T1000 (cell line): ENCODE results near the gene DNAJB8.

Source experiments
- DNase-seq: peaks from one replicate; lab custom pipeline; 2025; ENCODE audit warnings: mixed read lengths; lab: John Stamatoyannopoulos, UW

Gene DNAJB8

DNA sequence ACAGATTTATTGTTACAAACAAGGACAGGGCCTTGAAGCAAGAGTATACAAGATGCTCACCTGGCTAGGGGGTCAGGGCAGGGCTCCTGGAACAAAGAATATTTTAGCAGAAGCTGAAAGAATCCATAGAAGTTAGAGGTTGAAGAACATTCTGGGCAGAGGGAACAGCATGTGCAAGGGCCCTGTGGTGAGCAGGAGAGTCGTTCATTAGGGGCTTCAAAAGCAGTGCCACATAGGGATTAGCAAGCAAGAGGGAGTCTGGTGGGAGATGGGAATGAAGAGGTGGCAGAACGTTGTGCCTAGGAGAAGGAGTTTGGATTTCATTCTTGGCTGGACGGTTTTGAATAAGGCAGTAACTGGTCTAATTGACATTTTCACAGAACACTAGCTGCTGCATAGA is 22.9 kb downstream of the DNAJB8 start:
- DNase-seq = no peak

DNA sequence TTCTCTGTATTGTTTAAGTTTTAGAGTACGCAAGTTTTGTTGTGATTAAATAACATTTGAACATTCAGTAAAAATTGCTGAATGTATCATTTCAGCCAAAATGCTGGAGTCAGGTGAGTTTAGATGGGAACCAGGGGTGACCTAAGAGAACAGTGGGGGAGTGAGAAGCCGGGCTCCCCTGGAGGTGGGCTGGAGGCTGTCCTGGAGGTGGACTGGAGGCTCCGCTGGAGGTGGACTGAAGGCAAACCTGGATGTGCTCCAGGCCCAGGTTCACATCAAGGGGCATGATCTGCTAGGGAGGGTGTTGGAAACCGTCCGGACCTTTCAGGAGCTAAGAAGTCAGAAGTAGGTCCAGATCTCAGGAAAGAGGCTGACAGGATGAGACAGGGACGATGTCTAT is 23.7 kb downstream of the DNAJB8 start:
- DNase-seq = no peak

DNA sequence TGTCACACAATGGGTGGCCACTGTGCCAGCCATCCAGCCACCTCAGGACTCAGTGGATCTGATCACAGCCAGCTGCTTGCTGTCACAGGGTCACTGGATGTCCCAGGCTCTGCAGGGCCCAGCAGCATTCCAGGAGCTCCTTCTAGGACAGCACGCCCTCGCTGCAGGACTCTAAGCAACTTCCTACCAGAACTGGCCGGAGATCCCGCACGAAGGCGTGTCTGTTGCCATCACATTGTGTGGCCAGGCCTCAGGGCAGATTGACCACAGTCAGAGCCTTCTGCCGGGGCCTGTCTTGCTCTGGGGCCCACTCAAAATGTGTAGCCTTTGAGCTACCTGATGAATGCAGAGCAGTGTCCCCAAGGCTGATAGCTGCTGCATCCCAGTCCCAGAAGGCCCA is 24.6 kb downstream of the DNAJB8 start:
- DNase-seq = no peak

DNA sequence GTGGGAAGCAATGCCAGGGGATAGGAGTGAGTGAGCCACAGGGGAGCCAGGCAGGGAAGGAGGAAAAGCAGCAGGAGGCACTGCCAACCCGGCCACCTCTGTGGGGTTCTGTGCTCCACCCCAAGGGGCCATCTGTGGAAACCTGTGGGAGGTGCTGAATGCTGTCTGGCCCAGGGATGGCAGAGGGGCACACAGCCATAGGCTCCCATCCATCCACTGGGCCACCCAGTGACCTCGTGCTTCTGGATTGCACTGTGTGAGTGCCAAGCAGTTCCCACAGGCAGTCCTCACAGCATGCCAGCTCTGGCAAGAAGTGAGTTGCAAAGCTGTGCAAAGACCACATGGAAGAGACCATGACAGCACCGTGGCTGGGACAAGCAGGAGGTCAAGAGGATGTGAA is 27.5 kb downstream of the DNAJB8 start:
- peak; percentile 10 for DNase-seq

DNA sequence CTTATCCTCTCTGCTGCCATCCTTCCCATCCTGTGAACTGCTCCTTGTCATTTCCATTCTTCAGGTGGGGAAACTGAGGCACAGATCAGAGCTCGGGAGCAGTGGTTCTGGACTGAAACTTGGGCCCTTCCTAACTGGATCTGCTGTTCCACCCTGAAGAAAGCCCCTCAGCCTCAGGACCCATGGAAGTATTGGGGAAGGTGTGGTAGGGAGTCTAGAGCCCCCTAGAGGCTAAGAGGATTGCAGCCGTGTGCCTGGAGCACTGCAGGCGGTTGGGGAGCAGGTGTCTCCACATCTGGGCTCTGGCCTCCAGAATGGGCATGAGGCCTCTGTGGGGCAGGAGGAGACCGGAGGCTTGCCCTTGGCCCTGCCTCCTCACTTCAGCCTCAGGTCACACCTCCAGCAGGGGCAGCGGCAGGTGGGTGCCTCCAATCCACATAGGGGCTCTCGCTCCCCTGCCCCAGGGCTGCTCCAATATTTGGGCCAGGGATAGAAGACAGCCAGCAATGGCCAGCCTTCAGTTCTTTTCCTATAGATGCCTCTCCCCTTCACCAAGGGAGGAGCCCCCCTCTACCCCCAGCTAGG is 28.1 kb downstream of the DNAJB8 start:
- no peak for DNase-seq

DNA sequence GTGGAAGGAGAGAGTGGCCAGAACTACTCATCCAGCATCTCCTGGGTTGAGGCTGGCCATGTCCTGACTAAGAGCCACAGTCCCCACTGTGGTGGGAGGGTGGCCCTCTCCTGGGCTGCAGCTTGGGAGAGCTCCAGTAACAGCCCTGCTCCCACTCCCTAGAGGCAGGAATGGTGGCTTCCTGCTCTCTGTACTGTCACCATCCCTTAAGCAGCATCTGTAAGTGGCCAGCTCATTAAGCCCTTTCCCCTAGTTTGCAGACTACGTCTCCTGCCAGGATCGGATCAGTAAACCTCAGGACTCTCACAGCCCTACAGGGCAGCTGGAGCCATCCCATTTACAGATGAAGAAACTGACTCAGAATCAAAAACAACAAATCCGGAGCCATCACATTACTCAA is 30.5 kb downstream of the DNAJB8 start:
- DNase-seq = no peak

DNA sequence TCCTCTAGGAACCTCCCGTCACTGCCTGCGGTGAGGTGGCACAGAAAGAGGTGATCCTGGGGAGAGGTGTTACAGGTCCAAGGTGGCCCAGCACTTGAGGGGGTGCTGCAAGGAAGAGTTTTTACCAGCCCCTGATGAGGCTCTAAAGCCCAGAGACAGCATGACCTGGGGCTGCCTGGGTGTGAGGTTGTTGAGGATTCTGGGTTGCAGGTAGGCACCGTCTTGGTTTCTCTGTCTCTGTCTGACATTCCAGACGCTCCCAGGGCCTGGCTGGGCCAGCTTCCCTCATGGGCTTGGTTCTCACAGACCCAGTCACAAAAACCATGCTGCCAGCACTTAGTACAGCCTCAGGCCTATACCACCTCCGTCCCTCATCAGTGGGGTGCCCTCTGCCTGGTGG is 31.1 kb downstream of the DNAJB8 start:
- DNase-seq = no peak

DNA sequence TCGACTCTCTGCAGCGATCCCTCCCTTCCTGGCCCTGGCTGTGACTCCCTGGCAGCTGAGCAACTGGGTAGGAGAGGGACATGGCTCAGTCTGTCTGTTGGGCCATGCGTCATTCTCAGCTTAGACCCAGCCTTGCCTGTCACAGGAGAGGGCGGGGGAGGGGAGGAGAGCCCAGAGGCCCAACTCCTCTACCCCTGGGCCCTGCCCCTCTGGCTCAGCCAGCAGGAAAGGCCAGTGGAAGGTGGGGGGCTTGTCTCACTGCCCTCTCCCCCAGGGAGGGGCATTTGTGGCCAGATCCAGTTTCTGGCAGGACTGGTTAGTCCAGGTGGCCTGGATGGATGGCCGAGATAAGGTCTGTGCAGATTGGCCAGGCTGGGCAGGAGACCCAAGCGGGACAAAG is 31.6 kb downstream of the DNAJB8 start:
- no peak for DNase-seq

DNA sequence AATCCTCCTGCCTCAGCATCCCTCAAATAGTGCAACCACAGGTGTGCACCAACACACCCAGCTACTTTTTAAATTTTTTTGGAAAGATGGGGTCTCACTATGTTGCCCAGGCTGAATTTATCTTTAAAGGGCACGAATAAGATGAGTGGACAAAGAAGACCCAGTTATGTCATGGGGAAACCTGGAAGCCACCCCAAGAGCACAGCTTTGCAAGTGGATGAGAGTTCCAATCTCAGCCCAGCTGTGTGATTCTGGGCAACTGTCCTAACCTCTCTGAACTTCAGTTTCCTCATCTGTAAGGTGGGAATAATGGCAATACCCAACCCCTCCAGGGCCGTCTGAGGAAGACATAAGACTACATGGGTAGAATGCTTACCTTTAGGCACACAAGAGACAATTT is 32.2 kb downstream of the DNAJB8 start:
- no peak for DNase-seq

DNA sequence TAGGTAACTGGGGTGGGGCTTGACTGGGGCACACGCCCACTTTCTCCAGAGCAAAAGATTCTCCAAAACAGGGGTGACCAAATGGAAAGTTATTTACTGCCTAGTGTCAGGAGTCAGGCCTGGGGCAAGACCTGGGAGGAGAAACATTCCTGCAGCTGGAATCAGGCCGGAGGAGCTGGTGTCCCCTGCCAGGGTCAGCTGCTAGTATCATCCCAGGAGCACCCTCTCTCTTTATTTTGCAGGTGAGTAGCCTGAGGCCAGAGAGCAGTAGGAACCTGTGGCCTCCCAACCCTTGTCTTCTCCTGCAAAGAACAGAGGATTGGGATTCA is 32.9 kb downstream of the DNAJB8 start:
- no peak for DNase-seq

DNA sequence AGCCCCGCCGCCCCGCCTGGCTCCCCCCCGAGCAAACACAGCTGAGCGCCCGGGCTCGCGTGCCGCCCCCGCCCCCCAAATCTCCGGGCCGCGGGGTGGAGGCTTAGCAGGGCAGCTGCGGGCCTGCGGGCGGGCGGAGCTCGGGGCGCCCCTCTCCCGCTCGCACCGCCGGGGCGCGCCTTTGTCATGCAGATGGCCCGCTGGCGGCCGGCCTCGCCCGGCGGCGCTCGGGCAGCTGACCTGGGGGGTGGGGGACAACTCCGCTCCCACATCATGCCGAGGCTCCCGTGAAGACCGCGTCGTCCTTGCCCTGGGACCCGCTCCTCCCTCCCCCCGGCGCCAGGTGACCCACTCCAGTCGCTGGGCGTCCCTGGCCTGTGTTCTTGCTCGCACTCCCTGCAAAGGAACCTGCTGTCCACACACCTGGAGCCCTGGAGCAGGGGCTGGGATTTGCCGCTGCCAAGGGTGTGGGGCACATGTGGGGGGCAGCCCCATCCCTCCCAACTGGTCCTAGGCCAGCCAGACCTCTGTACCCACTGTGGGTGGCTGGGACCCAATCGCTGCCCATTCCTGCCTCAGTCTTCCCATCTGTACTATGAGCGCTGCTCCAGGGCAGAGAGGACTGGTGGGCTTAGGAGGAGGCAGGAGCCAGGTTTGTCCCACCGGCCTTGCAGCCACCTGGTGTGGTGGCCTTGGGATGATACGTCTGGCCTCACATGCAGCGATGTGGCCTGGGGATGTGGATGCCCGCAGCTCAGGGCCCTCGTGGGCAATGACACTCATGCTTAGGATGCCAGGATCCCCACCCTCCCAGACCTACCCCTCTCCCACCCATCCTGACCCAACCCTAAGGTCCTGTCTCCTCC is 33.5 kb downstream of the DNAJB8 start:
- no peak for DNase-seq

DNA sequence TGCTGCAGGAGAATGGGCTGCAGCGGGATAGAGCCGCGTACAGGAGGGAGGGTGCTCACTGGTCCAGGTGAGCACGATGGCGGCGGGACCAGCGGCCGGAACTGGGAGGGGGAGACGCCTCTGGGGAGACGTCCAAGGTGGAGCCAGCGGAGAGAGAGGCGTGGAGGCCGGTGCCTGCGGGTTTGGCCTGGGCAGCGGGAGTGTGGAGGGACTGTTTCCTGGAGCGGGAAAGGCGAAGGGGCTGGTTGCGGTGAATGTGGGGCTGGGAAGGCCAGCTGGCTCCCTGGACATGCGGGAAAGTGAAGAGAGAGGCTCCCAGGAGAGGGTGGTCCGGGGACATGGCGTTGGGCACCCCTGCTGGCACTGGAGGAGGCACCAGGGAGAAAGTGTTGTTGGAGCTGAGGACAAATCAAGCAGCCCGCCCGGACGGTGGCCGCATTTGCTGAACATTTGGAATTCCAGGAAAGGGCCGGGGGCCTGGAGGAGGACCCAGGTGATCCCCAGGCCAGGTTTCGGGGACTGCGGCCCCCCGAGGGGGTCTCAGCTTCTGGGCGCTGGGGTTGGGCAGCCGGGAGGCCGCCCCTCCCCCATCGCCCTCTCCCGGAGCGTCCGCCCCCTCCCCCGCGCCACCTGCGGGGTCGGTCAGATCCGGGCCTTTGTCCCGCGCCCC is 34.3 kb downstream of the DNAJB8 start:
- no peak for DNase-seq

DNA sequence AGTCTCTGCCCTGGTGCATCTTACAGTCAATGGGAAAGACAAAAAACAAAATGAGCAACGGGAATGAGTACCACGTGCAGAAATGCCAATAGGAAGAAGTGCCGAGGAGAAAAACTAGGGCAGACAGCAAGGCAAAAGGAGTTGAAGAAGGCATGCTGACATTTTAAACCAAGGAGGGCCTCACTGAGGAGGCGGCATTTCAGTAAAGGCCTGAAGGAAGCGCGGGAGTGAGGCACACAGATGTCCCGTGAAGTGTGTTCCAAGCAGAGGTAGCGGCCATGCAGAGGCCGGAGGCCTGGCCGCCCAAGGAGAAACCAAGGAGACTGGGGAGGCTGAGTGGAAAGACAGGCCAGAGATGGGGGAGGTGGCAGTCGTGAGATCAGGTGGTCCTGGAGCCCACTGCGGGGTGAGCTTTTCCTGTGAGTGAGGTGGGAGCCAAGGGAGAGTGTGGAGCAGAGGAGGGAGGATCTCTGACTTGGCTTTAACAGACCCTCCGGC is 34.8 kb downstream of the DNAJB8 start:
- DNase-seq = no peak

DNA sequence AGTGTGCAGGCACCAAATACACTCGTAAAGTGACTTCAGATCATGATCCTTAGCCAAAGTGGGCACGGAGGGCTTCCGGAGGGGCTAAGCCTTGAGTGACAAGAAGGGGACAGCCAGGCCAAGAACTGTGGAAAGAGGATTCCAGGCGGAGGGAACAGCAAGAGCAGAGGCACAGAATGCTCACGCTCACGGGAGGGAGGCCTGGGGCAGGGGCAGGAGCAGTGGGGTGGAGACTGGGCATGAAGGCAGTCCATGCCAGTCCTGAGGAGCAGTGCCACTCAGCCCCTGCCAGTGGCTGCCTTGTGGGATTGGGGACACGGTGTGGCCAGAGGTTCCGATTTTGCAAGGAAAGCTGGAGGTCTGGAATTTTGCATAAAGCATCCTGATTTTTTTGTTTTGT is 36.0 kb downstream of the DNAJB8 start:
- DNase-seq = no peak

DNA sequence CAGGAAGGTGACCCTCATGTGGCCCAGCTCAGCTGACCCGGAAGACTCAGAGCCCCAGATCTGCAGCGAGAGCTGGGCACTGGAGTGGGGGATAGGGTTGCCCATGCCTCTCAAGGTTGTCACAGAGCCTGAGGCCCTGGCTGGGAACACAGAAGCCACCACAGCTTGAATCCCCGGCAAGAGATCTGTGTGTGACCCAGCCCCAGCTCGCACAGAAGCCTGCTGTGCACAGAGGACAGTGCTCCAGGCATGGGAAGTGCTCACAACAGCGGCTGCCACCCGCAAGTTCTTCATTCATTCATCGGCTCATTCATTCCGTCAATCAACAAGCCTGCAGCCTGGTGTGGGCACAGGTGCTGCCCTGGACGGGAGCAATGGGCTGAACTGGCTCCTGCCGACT is 36.4 kb downstream of the DNAJB8 start:
- DNase-seq = no peak

DNA sequence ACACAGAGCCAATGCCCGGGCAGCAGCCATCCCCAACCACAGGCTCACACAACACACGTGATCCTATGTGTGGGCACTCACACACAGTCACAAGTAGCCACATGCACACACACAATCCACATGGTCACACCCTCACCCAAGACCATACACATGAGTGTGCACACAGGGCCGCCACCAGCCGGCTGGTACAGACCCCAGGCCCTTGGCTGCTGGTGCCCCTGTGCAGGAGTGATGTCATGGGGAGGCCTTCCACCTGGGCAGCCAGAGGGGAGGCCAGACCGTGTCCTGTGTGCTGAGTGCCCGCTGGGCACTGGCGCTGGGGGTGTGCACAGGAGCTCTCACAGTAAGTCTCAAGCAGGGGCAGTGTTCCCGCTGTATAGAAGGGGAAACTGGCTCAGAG is 36.9 kb downstream of the DNAJB8 start:
- DNase-seq = no peak

DNA sequence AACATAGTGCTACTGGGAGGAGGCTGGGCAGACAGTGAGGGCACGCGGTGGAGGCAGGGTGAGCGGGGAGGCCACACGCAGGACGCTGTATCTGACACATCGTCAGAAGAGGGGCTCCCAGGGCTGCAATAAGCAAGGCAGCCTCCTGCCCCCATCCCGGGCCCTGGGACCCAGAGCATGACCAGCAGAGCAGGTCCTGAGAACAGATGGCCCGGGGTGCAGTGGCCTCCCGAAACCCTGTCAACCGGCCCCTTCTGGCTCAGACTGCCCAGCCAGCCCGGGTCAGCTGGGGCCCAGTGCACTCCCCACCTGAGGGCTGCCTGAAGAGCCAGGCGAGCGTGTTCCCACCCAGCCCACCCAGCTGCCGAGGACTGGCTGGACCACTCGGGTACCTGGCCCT is 37.4 kb downstream of the DNAJB8 start:
- DNase-seq = no peak

DNA sequence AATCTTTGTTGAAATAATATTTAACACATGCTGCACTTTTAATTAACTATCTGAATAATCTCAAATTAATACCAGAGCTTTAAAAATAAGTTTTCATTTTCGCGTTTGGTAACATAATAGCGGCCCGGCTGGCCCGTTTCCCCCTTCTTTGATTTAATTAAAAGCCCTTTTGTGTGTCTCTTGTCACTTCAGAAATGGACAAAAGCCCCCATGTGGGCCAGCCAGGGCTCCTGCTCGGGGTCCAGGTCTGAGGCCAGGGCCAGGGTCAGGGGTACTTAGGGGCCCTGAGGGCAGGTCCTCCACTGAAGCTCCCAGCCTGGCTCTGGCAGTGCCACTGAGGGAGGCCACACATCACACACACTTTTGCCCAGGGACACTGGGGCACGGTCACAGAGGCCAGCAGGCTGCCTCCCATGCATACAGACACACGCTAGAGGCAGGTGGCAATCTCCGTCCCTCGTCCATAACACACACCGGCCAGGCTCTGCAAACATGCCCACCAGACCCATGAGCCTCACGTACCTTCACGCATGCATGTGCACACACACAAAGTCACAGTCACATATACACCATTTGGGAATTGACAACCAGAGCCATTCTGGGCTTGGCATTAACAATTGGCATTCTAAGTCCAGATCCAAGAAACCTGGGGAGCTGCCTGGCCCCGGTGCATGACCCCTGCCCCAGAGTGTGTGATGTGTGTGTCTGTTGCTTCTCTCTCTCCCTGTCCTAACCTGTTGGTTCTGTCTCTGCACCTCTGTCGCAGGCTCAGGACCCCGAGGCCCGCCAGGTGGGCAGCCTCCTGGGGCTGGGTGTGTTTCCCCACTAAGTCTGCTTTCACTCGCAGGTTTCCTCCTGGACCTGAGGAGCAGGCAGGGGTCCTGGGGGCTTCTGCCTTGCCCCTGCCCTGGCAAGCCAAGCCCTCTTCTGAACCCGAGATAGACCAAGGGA is 38.5 kb downstream of the DNAJB8 start:
- DNase-seq = no peak

DNA sequence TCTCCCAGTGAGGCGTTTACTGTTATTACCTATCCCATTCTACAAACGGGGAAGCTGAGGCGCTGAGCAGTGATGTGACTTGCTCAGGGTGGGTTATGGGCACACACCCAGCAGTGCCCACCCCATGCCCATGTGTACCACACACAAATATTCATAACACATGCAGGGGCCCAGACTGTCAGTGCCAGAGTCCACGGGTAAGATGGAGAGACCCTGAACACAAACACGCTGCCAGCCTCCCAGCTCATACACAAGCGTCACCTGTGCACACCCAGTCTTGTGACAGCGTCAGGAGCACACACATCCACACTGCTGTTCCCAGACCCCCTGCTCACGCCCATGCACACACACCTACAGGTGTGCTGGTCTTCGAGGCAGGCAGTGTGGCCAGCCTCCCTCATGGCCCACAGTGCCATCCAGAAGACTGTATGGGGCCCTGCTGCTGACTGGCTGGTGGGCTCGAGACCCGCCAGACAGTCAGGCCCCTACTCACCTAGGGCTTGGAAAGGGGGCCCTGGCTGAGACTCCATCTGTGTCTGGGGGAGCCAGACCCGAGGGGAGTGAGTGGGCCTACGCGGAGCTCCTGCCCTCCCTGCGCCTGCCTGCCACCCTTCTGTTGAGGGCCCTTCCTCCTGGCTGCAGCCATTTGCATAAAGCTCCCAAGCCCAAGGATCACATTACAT is 39.4 kb downstream of the DNAJB8 start:
- DNase-seq = no peak

DNA sequence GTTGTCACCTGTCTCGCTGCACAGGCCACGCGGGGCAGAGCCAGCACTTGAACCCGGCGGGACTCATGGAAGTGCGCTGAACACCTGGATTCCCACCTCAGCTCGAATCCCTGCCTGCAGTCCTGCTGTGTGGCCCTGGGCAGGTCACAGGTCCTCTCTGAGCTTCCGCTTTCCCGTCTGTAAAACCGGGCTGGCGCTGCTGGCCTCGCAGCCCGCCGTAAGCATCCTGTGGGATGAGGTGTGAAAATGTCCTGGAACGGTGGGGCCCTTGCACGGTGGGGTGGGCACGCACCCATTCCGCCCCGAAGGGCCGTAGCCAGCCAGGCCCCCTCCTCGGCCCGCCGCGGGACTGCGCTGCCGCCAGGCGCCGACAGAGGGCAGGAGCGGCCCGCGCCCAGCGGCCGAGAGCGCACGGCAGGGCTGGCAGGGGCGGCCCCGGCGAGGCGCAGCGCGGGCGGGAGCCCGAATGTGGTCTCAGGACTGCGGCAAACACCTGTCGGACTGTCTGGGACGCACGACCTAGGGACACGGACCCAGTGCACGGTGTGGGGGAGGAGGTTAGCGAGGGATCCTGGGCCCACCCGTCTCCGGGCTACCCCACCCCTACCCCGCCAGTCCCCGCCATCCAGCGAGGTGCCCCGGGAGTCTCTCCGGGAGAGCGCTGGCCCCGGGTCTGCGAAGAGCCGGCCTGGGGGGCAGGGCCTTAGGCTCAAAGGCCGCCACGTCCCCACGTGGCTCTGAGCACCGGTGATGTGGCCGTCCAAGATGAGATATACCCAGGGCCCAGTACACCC is 40.4 kb downstream of the DNAJB8 start:
- DNase-seq = no peak

DNA sequence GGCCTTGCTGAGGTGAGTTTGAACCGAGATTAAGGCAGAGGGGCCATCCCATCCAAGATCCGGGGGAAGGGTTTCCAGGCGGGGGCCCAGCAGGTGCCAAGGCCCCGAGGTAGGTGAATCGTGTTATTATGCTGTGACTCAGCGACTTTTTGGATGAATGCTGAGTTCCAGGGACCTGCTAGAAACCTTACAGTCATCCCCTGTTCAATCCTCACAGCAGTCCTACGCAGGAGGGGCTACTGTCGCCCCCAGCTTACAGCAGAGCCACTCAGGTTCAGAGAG is 40.9 kb downstream of the DNAJB8 start:
- DNase-seq = no peak
